ENCODE results near the gene KRTAP10-2.

KRTAP10-2 gene

GRCh38 chr21:44521928-44522752 lies 29.2 kb downstream of the KRTAP10-2 start:
- Histone ChIP-seq H3K9ac (ENCODE audit: low read length) (no peak overlapping the region), H3K4me3 (ENCODE audit: low read length) (no peak overlapping the region), H3K27me3 (ENCODE audit: control insufficient read depth, insufficient read depth, low read length) (no peaks in the 10 kb centered on the region), H3K36me3 (ENCODE audit: control insufficient read depth, insufficient read depth, low read length) (no peaks in the 10 kb centered on the region), H3K4me1 (ENCODE audit: control insufficient read depth, insufficient read depth, low read length) (no peaks in the 10 kb centered on the region), H3K27ac (ENCODE audit: low read depth, low read length) (no peak overlapping the region)

- Histone ChIP-seq H3K9ac (ENCODE audit: low read length) (no peak overlapping the region), H3K36me3 (ENCODE audit: control insufficient read depth, insufficient read depth, low read length) (no peaks in the 10 kb centered on the region), H3K4me3 (ENCODE audit: low read length) (no peak overlapping the region), H3K27ac (ENCODE audit: low read depth, low read length) (no peak overlapping the region), H3K4me1 (ENCODE audit: control insufficient read depth, insufficient read depth, low read length) (no peaks in the 10 kb centered on the region), H3K27me3 (ENCODE audit: control insufficient read depth, insufficient read depth, low read length) (no peaks in the 10 kb centered on the region)
Observed at GRCh38 chr21:44521301-44521927, 29.9 kb downstream of the KRTAP10-2 start.

GRCh38 chr21:44520326-44521300 lies 30.7 kb downstream of the KRTAP10-2 start:
- no peak overlapping the region for H3K27ac ChIP-seq (ENCODE audit: low read depth, low read length)
- H3K4me3 ChIP-seq (ENCODE audit: low read length) = no peak overlapping the region
- no peak overlapping the region for H3K9ac ChIP-seq (ENCODE audit: low read length)
- H3K4me1 ChIP-seq (ENCODE audit: control insufficient read depth, insufficient read depth, low read length) = no peaks in the 10 kb centered on the region
- no peaks in the 10 kb centered on the region for H3K27me3 ChIP-seq (ENCODE audit: control insufficient read depth, insufficient read depth, low read length)
- H3K36me3 ChIP-seq (ENCODE audit: control insufficient read depth, insufficient read depth, low read length) = no peaks in the 10 kb centered on the region

DNA sequence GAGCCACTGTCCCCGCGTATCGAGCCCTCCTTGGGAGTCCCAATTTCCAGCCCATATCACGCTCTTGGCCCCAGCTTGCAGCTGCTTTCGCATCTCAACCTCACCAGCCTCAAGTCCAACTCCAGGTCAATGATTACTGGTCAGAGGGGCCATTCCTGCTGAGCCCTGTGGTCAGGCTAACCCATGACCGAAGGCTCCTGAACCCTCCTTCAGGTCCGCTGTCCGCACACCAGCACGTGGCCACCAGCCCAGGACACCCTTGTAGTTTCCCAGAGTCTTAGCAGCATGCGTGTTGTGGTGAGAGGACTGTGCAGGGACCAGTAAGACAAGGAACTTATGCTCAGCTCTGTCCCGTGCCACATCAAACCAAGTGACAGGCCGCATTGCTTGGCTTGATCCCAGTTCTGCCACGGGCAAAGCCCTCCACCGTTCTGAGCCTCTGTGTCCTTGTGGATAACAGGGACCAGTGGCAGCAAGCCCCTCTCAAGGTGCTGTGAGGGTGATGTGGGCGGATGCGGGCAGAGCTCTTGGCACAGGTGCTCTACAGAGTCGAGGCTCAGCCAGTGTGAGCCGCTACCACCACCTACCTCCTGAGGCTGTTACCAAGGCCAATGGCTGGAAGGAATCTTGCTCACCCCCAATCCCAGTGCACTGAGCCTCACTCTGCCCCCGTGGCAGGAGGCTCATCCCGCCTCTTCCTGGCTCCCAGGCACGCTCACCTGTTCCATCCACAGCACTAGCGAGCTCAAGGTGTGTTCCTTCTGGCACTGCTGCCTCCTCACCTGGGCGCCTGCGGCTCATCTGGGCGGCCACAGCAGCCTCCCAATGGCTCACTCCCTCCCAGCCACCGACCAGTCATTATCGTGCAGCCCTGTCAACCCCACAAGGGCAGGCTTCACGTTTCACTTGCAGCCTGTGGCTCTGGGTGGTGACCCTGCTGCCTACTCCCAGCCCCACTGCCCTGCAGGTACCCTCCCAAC lies 31.7 kb downstream of the KRTAP10-2 start:
- Histone ChIP-seq H3K27ac (ENCODE audit: low read depth, low read length) (no peak overlapping the region), H3K4me3 (ENCODE audit: low read length) (no peak overlapping the region), H3K36me3 (ENCODE audit: control insufficient read depth, insufficient read depth, low read length) (no peaks in the 10 kb centered on the region), H3K4me1 (ENCODE audit: control insufficient read depth, insufficient read depth, low read length) (no peaks in the 10 kb centered on the region), H3K9ac (ENCODE audit: low read length) (no peak overlapping the region), H3K27me3 (ENCODE audit: control insufficient read depth, insufficient read depth, low read length) (no peaks in the 10 kb centered on the region)

DNA sequence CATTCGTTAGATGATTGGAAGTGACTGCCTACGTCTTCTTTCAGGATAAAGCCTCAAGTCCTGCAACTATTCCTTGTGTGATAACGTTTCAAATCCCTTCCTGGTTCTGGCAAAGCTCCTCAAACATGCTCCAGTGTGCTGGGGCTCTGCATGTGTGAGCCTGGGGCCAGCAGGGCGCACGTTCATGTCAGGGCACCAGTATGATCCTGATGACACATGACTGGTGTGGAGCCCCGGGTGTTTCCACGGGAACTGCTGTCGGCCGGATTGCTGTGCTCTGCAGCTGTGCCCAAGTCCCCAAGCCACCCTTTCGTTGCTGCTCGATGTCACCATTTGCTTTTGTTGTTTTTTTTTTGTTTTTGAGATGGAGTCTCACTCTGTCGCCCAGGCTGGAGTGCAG lies 32.6 kb downstream of the KRTAP10-2 start:
- H3K4me3 ChIP-seq (ENCODE audit: low read length) = no peak overlapping the region
- H3K27ac ChIP-seq (ENCODE audit: low read depth, low read length) = no peak overlapping the region

DNA sequence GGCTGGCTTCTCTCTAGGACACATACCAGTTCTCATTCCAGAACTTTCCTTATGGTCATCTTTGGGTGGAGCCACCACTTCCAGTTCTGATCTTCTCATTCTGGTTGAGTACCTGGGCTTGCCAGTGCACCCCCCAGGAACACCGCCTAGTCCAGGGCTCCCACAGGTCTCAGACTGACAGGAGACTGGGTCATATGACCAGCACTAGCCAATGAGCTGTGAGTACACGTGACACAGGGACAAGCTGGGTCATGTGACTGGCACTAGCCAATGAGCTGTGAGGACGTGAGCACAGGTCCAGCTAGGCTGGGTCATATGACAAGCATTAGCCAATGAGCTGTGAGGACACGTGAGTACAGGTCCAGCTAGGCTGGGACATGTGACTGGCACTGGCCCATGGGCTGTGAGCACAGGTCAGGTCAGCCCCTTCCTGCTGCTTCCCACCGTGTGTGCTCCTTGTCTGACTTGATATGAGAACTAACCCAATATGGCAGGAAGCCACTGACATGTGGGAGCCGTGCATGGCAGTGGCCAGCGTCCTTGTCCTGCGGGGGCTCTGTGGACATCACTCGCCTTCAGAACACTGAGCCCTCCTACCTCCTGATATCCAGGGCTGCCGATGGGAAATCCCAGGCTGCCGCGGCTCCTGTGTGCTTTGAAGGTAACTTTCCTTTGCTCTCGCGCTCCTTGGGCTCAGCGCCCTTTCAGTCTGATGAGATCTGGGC lies 34.0 kb downstream of the KRTAP10-2 start:
- Histone ChIP-seq H3K4me1 (ENCODE audit: control insufficient read depth, insufficient read depth, low read length) (no peaks in the 10 kb centered on the region), H3K4me3 (ENCODE audit: low read length) (no peak overlapping the region), H3K27me3 (ENCODE audit: control insufficient read depth, insufficient read depth, low read length) (no peaks in the 10 kb centered on the region), H3K9ac (ENCODE audit: low read length) (no peak overlapping the region), H3K27ac (ENCODE audit: low read depth, low read length) (no peak overlapping the region), H3K36me3 (ENCODE audit: control insufficient read depth, insufficient read depth, low read length) (no peaks in the 10 kb centered on the region)

More for the DNA sequence above, 32.6 kb downstream of the KRTAP10-2 start:
- Histone ChIP-seq H3K9ac (ENCODE audit: low read length) (no peak overlapping the region), H3K36me3 (ENCODE audit: control insufficient read depth, insufficient read depth, low read length) (no peaks in the 10 kb centered on the region), H3K27me3 (ENCODE audit: control insufficient read depth, insufficient read depth, low read length) (no peaks in the 10 kb centered on the region), H3K4me1 (ENCODE audit: control insufficient read depth, insufficient read depth, low read length) (no peaks in the 10 kb centered on the region)

DNA sequence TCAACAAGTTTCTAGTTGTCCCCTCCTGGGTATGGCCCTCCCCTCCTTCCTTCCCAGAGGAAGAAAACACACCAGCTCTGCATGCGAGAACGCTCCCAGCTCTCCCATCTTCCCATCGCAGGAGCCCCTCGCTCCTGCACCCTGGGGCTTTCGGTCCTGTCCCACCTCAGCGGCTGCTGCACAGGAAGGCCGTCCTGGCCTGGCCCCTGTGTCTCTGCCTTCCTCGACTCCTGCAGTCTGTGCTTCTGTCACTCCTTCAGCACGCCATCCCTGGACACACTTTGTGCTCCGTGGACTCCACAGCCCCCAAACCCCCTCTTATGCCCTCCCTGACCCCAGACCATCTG lies 34.5 kb downstream of the KRTAP10-2 start:
- H3K4me3 ChIP-seq (ENCODE audit: low read length) = no peak overlapping the region
- no peaks in the 10 kb centered on the region for H3K27me3 ChIP-seq (ENCODE audit: control insufficient read depth, insufficient read depth, low read length)
- H3K4me1 ChIP-seq (ENCODE audit: control insufficient read depth, insufficient read depth, low read length) = no peaks in the 10 kb centered on the region
- no peak overlapping the region for H3K27ac ChIP-seq (ENCODE audit: low read depth, low read length)
- H3K36me3 ChIP-seq (ENCODE audit: control insufficient read depth, insufficient read depth, low read length) = no peaks in the 10 kb centered on the region
- no peak overlapping the region for H3K9ac ChIP-seq (ENCODE audit: low read length)

DNA sequence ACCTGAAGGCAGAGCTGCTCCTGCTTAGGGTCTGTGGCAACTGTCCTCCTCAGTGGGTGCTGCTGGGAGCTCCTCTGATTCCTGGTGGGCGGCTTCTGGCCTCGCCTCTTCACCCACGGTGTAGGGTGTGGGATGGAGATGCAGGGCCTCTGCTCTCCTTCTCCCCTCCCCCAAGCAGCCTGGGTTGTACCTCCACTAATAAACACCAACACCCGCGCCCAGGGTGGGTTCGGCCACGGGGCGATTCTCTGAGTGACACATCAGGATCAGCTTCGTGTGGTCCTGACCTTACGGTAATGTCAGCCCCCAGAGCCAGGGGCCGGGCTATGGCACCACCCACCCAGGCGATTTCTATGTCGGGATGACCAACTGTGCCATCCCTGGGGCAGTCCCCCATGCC lies 35.0 kb downstream of the KRTAP10-2 start:
- no peaks in the 10 kb centered on the region for H3K27me3 ChIP-seq (ENCODE audit: control insufficient read depth, insufficient read depth, low read length)
- no peak overlapping the region for H3K9ac ChIP-seq (ENCODE audit: low read length)
- H3K36me3 ChIP-seq (ENCODE audit: control insufficient read depth, insufficient read depth, low read length) = no peaks in the 10 kb centered on the region
- H3K27ac ChIP-seq (ENCODE audit: low read depth, low read length) = no peak overlapping the region
- H3K4me1 ChIP-seq (ENCODE audit: control insufficient read depth, insufficient read depth, low read length) = no peaks in the 10 kb centered on the region
- H3K4me3 ChIP-seq (ENCODE audit: low read length) = no peak overlapping the region

DNA sequence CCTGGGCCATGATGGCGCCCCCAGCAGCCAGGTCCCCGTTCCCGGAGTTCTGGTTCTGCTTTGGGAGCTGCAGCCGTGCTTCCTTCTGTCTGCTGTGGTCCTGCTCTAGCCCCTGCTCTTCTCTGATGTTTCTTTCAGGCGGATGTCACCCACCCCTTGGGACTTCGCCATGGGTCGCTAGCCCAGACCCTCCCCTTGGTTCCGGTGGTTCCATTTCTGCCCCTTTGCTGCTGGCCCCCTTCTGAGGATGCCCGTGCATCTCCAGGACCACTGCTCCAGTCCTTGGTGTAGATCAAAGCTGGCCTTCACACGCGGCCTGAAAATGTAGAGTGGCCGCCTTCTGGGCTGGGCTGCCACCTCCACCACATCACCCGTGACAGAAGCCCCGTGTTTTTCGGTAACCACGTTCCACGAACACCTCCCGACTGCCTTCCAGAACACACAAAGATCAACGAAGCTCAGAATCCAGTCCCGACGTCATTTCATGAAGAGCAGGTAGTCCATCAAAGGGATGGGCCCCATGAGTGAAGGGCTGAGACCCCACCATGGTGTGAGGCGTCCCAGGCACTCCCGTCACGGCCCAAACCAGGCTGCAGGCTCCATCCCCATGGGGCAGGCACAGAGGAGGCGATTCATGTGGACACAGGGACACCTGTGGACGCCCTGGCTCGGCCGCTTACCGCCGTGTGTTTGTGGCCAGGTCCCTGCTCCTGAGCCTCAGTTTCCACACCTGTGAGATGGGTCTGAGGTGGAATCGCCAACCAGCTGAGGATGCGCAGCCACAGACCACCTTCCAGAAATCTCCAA lies 35.7 kb downstream of the KRTAP10-2 start:
- no peak overlapping the region for H3K9ac ChIP-seq (ENCODE audit: low read length)
- H3K27me3 ChIP-seq (ENCODE audit: control insufficient read depth, insufficient read depth, low read length) = no peaks in the 10 kb centered on the region
- no peak overlapping the region for H3K27ac ChIP-seq (ENCODE audit: low read depth, low read length)
- no peaks in the 10 kb centered on the region for H3K36me3 ChIP-seq (ENCODE audit: control insufficient read depth, insufficient read depth, low read length)
- no peak overlapping the region for H3K4me3 ChIP-seq (ENCODE audit: low read length)
- H3K4me1 ChIP-seq (ENCODE audit: control insufficient read depth, insufficient read depth, low read length) = no peaks in the 10 kb centered on the region

GRCh38 chr21:44514746-44515358 lies 36.5 kb downstream of the KRTAP10-2 start:
- no peak overlapping the region for H3K4me3 ChIP-seq (ENCODE audit: low read length)
- no peaks in the 10 kb centered on the region for H3K27me3 ChIP-seq (ENCODE audit: control insufficient read depth, insufficient read depth, low read length)
- H3K4me1 ChIP-seq (ENCODE audit: control insufficient read depth, insufficient read depth, low read length) = no peaks in the 10 kb centered on the region
- H3K27ac ChIP-seq (ENCODE audit: low read depth, low read length) = no peak overlapping the region
- no peaks in the 10 kb centered on the region for H3K36me3 ChIP-seq (ENCODE audit: control insufficient read depth, insufficient read depth, low read length)
- H3K9ac ChIP-seq (ENCODE audit: low read length) = no peak overlapping the region

Data from rectal smooth muscle tissue (tissue), 1 donor.